ENCODE data around the gene FAM216B. TPM values are rescaled to one million over a fixed set of nuclear protein-coding genes. Genes with fewer than 3 reads are reported as not detected.

FAM216B gene
- total RNA-seq, 1 experiment from 2014 or later: not detected

DNA sequence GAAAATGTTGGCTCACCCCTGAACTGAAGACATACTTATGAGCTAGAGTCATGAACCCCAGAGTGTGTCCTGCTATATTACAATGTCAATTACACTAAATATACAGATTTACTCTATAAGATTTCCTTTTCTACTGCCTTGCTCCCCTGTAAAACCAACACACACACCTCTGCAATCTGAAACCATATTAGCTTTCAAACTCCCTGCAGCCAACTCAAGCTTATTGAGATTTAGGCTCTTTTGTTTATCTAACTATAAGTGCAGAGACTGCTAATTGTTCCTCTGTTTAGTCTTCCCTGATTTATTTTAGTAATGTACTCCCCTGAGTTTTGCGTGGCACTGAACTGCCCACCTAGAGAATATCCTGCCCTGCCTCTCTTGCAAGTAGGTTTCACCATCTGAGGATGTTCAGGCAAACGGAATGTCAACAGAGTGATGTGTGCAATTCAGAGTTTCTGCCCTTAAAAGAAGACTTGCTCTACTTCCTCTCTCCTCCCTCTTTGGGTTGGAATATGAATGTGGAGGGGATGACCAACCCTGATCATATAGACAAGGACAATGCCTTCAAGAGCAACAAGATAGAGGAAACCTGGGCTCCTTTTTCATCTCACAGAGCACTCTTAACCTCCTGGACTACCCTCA, 22.3 kb downstream of the FAM216B start:
- no peak for TF ChIP-seq CTCF (conservative IDR thresholded peaks at IDR 0.05)

More for the DNA sequence above, 22.3 kb downstream of the FAM216B start:
- Histone ChIP-seq H3K4ac (ENCODE audit: low read depth, low read length) (no peak overlapping the region), H2BK20ac (ENCODE audit: low read depth, low read length, poor library complexity, severe bottlenecking) (no peak overlapping the region), H3T11ph (ENCODE audit: low read length) (no peak overlapping the region), H3K56ac (ENCODE audit: insufficient read length, low read depth, low read length) (no peak overlapping the region), H3K4me1 (ENCODE audit: insufficient read depth, low read length) (no peaks in the 10 kb centered on the region), H2BK12ac (ENCODE audit: insufficient read length, low read depth, low read length) (no peak overlapping the region), H2BK5ac (ENCODE audit: insufficient read length, low read length) (no peak overlapping the region), H2AK5ac (ENCODE audit: insufficient read length, low read length) (no peak overlapping the region), H4K5ac (ENCODE audit: insufficient read length, low read depth, low read length) (no peak overlapping the region), H4K91ac (ENCODE audit: insufficient read length, low read depth, low read length) (no peak overlapping the region), H3K79me2 (ENCODE audit: insufficient read depth, low read length) (no peaks in the 10 kb centered on the region), H2BK120ac (ENCODE audit: low read depth, low read length, poor library complexity, severe bottlenecking) (no peak overlapping the region), H3K9me3 (ENCODE audit: control insufficient read depth, low read depth, low read length) (no peaks in the 10 kb centered on the region), H3K14ac (ENCODE audit: insufficient read depth, low read length) (no peak overlapping the region), H3K4me2 (ENCODE audit: insufficient read depth, insufficient read length, low read length) (no peak overlapping the region), H3K27ac (ENCODE audit: insufficient read length, low read depth, low read length) (no peak overlapping the region), H3K9ac (ENCODE audit: extremely low read depth, insufficient read length, low read length) (no peak overlapping the region), H3K23ac (ENCODE audit: insufficient read length, low read depth, low read length) (no peak overlapping the region), H3K79me1 (ENCODE audit: insufficient read depth, low read depth, low read length, poor library complexity, severe bottlenecking) (no peaks in the 10 kb centered on the region), H2BK15ac (ENCODE audit: low read depth, low read length) (no peak overlapping the region), H2AFZ (ENCODE audit: low read length) (no peak overlapping the region), H3K27me3 (ENCODE audit: insufficient read depth, low read length) (no peaks in the 10 kb centered on the region), H4K8ac (replicated peaks; ENCODE audit: insufficient read length, low read depth, low read length) (no peak overlapping the region), H3K23me2 (ENCODE audit: insufficient read length, low read depth, low read length, poor library complexity, severe bottlenecking) (no peaks in the 10 kb centered on the region), H3K18ac (ENCODE audit: insufficient read length, low read depth, low read length) (no peak overlapping the region), H4K20me1 (ENCODE audit: control insufficient read depth, insufficient read depth, insufficient read length) (no peaks in the 10 kb centered on the region)
- Mint-ChIP-seq H3K27ac (no peak overlapping the region), H3K4me3 (no peak overlapping the region), H3K27me3 (ENCODE audit: low read depth) (no peaks in the 10 kb centered on the region), H3K9me3 (no peaks in the 10 kb centered on the region), H3K36me3 (ENCODE audit: insufficient read depth in 1 of 3, low read depth in 3 of 3) (no peaks in the 10 kb centered on the region), H3K4me1 (no peaks in the 10 kb centered on the region)
- no CpG with 5 or more reads among the region's 2 CpGs for WGBS (ENCODE audit: extremely low coverage, insufficient read length, low lambda C conversion rate)
- DNase-seq: no peak

Measured in H9 (cell line).